Astrocyte (in vitro differentiated cells and primary cell): ENCODE measurements around the gene PYGO2. TPM values are rescaled to one million over a fixed set of nuclear protein-coding genes. Genes with fewer than 3 reads are reported as not detected.

Source experiments
- DNase-seq: peaks from one replicate; pipeline ENCODE4 v3.0.0-alpha.2; 2010; ENCODE audit warnings: low read depth
- FAIRE-seq: peaks from 2 replicates; lab custom pipeline; 2011; peaks lifted over from hg19 to GRCh38; lab: Jason Lieb, UNC
- H2AFZ ChIP-seq: 2 replicates; pipeline ENCODE4 v1.6.0; 2012; ENCODE audit warnings: low read depth, low read length, inconsistent platforms
- H3K27ac ChIP-seq: 2 replicates; pipeline ENCODE4 v1.5.1; 2011; ENCODE audit warnings: low read depth, low read length, inconsistent platforms
- H3K27me3 ChIP-seq: 2 replicates; pipeline ENCODE4 v1.6.0; 2011; ENCODE audit warnings: low read length, inconsistent platforms; ENCODE audit not compliant: insufficient read depth
- H3K36me3 ChIP-seq: 2 replicates; pipeline ENCODE4 v1.5.1; 2011; ENCODE audit warnings: low read length, inconsistent platforms; ENCODE audit not compliant: insufficient read depth
- H3K4me1 ChIP-seq: 2 replicates; pipeline ENCODE4 v1.5.1; 2011; ENCODE audit warnings: low read length, inconsistent platforms; ENCODE audit not compliant: insufficient read depth
- H3K4me2 ChIP-seq: 2 replicates; pipeline ENCODE4 v1.6.0; 2012; ENCODE audit warnings: low read length, inconsistent platforms
- H3K4me3 ChIP-seq: 2 replicates; pipeline ENCODE4 v1.5.1; 2011; ENCODE audit warnings: low read depth, mild to moderate bottlenecking, low read length, inconsistent platforms; ENCODE audit not compliant: insufficient read depth
- H3K79me2 ChIP-seq: 2 replicates; pipeline ENCODE4 v1.6.0; 2012; ENCODE audit warnings: mild to moderate bottlenecking, low read length, inconsistent platforms; ENCODE audit not compliant: insufficient read depth
- H3K9ac ChIP-seq: 2 replicates; pipeline ENCODE4 v1.6.0; 2012; ENCODE audit warnings: mild to moderate bottlenecking, low read length, inconsistent platforms
- H3K9me3 ChIP-seq: 2 replicates; pipeline ENCODE4 v1.5.1; 2012; ENCODE audit warnings: low read depth, mild to moderate bottlenecking, low read length, inconsistent platforms; ENCODE audit not compliant: insufficient read depth
- H4K20me1 ChIP-seq: 2 replicates; pipeline ENCODE4 v1.6.0; 2012; ENCODE audit warnings: low read length, inconsistent platforms; ENCODE audit not compliant: insufficient read depth
- H3K27ac Mint-ChIP-seq: one replicate; pipeline ENCODE4 v1.8.0; 2021; ENCODE audit warnings: mild to moderate bottlenecking, mixed read lengths; ENCODE audit not compliant: unreplicated experiment
- H3K27me3 Mint-ChIP-seq: one replicate; pipeline ENCODE4 v1.8.0; 2021; ENCODE audit warnings: low read depth, mixed read lengths; ENCODE audit not compliant: unreplicated experiment
- H3K36me3 Mint-ChIP-seq: one replicate; pipeline ENCODE4 v1.8.0; 2021; ENCODE audit warnings: low read depth, mixed read lengths; ENCODE audit not compliant: unreplicated experiment
- H3K4me1 Mint-ChIP-seq: one replicate; pipeline ENCODE4 v1.8.0; 2021; ENCODE audit warnings: low read depth, mixed read lengths; ENCODE audit not compliant: unreplicated experiment
- H3K4me3 Mint-ChIP-seq: one replicate; pipeline ENCODE4 v1.8.0; 2021; ENCODE audit warnings: mild to moderate bottlenecking, moderate library complexity, mixed read lengths; ENCODE audit not compliant: unreplicated experiment
- H3K9me3 Mint-ChIP-seq: one replicate; pipeline ENCODE4 v1.8.0; 2021; ENCODE audit warnings: mild to moderate bottlenecking, mixed read lengths; ENCODE audit not compliant: unreplicated experiment
- CTCF ChIP-seq: IDR thresholded peaks from 2 replicates; pipeline ENCODE4 v1.5.1; 2011; ENCODE audit warnings: low read depth, mild to moderate bottlenecking, inconsistent platforms, low read length, moderate library complexity; ENCODE audit not compliant: insufficient read depth
- EZH2 ChIP-seq: IDR thresholded peaks from 2 replicates; pipeline ENCODE4 v1.6.1; 2012; ENCODE audit warnings: mild to moderate bottlenecking, low read length, inconsistent platforms; ENCODE audit not compliant: insufficient read depth
- total RNA-seq: library from RNA; stranded (reverse); gene quantifications from 2 replicates; pipeline ENCODE4 v1.2.1, GENCODE V29; 2021

The PYGO2 gene
- total RNA-seq, 1 donor from 2014 or later = 21.8 TPM

DNA sequence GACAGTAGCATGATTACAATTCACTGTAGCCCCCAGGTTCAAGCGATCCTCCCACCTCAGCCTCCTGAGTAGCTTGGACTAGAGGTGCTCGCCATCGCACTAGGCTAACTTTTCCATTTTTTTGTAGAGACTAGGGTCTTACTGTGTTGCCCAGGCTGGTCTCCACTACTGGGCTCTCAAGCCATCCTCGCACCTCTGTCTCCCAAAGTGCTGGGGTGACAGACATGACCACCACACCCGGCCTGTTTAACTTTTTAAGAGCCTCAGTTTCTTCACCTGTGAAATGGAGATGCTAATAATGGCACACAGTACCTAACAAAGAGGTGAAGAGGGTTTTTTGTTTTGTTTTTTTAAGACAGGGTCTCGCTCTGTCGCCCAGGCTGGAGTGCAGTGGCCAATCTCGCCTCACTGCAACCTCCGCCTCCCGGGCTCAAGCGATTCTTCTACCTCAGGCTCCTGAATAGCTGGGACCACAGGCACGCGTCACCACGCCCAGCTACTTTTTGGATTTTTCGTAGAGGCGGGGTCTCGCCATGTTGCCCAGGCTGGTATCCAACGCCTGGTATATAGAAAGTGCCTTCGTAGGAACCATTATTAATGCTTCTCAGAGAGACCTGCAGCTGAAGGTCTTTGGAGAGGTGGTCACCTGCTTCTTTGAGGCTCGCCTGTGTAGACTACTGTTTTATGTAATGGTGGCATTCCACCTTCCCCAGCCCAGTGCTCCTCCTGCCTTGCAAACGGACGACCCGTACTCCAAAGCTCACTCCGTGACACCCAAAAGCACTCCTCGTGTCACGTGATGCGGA lies 25.6 kb downstream of the PYGO2 start:
- peak overlapping the region; percentile 100 for H3K27ac ChIP-seq
- FAIRE-seq (no peak), DNase-seq (no peak)
- TF ChIP-seq EZH2 (no peak), CTCF (no peak)
- H3K36me3 ChIP-seq = no peaks in the 10 kb centered on the region
- H4K20me1 ChIP-seq = no peaks in the 10 kb centered on the region
- peaks cover 4% of the 10 kb centered on the region for H3K79me2 ChIP-seq
- H3K4me1 ChIP-seq = peaks cover 23% of the 10 kb centered on the region
- H3K4me1 Mint-ChIP-seq = peaks cover 17% of the 10 kb centered on the region
- H2AFZ ChIP-seq = peak overlapping the region; percentile 99
- H3K9me3 Mint-ChIP-seq = no peaks in the 10 kb centered on the region
- peak overlapping the region; percentile 98 for H3K4me3 Mint-ChIP-seq
- H3K27ac Mint-ChIP-seq = peak overlapping the region; percentile 99
- no peaks in the 10 kb centered on the region for H3K27me3 ChIP-seq
- H3K27me3 Mint-ChIP-seq = no peaks in the 10 kb centered on the region
- H3K9me3 ChIP-seq = no peaks in the 10 kb centered on the region
- H3K4me3 ChIP-seq = peak overlapping the region; percentile 77
- peaks cover 2% of the 10 kb centered on the region for H3K36me3 Mint-ChIP-seq
- H3K4me2 ChIP-seq = peak overlapping the region; percentile 89
- H3K9ac ChIP-seq = peak overlapping the region; percentile 97

- no peak overlapping the region for H3K4me3 ChIP-seq
- H4K20me1 ChIP-seq = no peaks in the 10 kb centered on the region
- TF ChIP-seq EZH2 (no peak), CTCF (no peak)
- H3K9me3 ChIP-seq = no peaks in the 10 kb centered on the region
- Mint-ChIP-seq H3K27me3 (no peaks in the 10 kb centered on the region), H3K9me3 (no peaks in the 10 kb centered on the region), H3K36me3 (peaks cover 5% of the 10 kb centered on the region), H3K27ac (no peak overlapping the region), H3K4me1 (peaks cover 11% of the 10 kb centered on the region), H3K4me3 (no peak overlapping the region)
- no peak overlapping the region for H3K27ac ChIP-seq
- peaks cover 23% of the 10 kb centered on the region for H3K4me1 ChIP-seq
- DNase-seq (no peak), FAIRE-seq (no peak)
- H3K9ac ChIP-seq = no peak overlapping the region
- no peak overlapping the region for H2AFZ ChIP-seq
- H3K36me3 ChIP-seq = no peaks in the 10 kb centered on the region
- no peak overlapping the region for H3K4me2 ChIP-seq
- peaks cover 4% of the 10 kb centered on the region for H3K79me2 ChIP-seq
- H3K27me3 ChIP-seq = no peaks in the 10 kb centered on the region
These were observed 27.1 kb downstream of the PYGO2 start for GRCh38 chr1:154934358-154934948.

DNA sequence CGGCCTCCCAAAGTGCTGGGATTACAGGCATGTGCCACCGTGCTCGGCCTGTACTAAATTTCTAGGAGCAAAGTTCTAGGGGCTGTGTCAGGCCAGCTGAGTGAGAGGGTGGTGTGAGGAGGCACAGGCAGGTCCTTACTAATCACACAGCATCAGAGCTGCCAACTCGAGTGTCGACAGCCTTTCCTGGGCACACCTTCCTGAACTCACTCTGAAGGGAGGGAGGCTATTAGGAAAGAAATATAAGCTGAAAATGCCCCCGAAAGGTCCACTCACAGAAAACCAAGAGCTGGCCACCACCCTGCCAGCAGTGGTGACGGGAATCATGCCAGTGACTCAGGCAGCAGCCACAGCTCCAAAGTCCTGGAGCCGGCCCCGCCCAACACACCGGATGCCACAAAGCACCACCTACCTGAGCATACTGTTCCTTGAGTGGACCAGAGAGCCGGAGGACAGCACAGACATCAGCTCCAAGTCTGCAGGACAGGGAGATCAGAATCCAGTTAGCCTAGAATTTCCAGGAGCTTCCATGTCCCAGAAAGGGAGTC lies 29.6 kb downstream of the PYGO2 start:
- no peak overlapping the region for H3K4me2 ChIP-seq
- peaks cover 5% of the 10 kb centered on the region for H3K4me1 Mint-ChIP-seq
- peaks cover 15% of the 10 kb centered on the region for H3K36me3 Mint-ChIP-seq
- no peak overlapping the region for H3K27ac Mint-ChIP-seq
- no peak overlapping the region for H3K4me3 ChIP-seq
- peaks cover 4% of the 10 kb centered on the region for H3K79me2 ChIP-seq
- no peaks in the 10 kb centered on the region for H3K9me3 ChIP-seq
- no peaks in the 10 kb centered on the region for H3K27me3 Mint-ChIP-seq
- H4K20me1 ChIP-seq = peaks cover under 1% of the 10 kb centered on the region
- TF ChIP-seq CTCF (no peak), EZH2 (no peak)
- no peak overlapping the region for H3K9ac ChIP-seq
- FAIRE-seq (no peak), DNase-seq (no peak)
- H2AFZ ChIP-seq = no peak overlapping the region
- peaks cover 13% of the 10 kb centered on the region for H3K4me1 ChIP-seq
- H3K4me3 Mint-ChIP-seq = no peak overlapping the region
- H3K36me3 ChIP-seq = no peaks in the 10 kb centered on the region
- no peaks in the 10 kb centered on the region for H3K27me3 ChIP-seq
- no peak overlapping the region for H3K27ac ChIP-seq
- peaks cover 3% of the 10 kb centered on the region for H3K9me3 Mint-ChIP-seq
